ENCODE data around the gene CYS1.
"Not testable (repeated sequence)": the region's sequence is repeated elsewhere in the genome, so short reads cannot be mapped to it uniquely, and the experiment has no call there.

The CYS1 gene

DNA sequence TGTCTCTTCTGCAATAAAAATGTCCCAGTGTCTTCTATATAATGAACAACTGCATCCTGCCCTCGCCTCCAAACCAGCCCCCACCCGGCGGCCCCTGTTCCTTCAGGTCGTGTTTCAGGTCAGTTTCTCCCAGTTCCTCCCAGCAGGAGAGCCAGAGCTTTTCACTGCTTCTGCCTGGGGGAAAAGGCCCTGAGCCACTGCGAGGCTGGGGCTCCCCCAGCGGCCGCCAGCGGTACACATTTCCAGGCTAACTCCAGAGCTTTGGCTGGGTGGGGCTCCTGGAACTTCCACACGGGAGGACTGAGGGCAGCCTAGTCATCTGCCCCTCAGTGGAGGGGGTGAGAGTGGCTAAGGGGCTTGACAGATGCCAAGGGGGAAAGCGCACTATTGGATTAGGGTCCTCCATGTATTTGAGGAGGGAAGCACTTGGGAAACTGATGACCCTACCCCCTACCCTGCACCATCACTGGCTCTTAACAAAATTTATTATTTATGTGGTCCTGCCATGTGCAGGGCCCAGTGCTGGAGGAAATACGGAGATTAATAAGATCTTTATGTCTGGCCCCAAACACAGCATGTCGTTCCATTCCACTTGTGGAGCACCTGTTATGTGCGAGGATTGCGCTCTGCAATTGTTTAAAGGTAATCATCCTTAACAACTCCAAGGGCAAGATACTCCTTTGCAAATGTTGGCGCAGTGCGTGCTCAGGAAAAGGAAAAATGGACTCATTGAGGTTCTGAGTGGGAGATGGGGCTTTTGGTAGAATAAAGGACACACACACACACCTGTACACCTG, 17.3 kb upstream of the CYS1 start:
- H3K4me3 ChIP-seq (ENCODE audit: low read depth, low read length): no peak overlapping the region
- DNase-seq (ENCODE audit: low read depth, low spot score): no peak
- TF ChIP-seq CTCF (IDR thresholded peaks at IDR 0.05; ENCODE audit: insufficient read depth, low read length, missing control alignments): peak; percentile 97
- CTCF ChIA-PET: interaction anchor here (0.7 to 6.3 kb wide), 29 partner anchors 10 to 499 kb away, joined by 3 to 173 read pairs (median 4); partner anchors contain the start of gene CYS1
- POLR2A ChIA-PET: interaction anchor here (1.0 kb wide), 1 partner anchor 355 kb away, joined by 3 read pairs; no protein-coding TSS in a partner anchor

GRCh38 chr2:10096641-10097040, 16.4 kb upstream of the CYS1 start:
- POLR2A ChIA-PET: interaction anchor here (1.0 kb wide), 1 partner anchor 356 kb away, joined by 3 read pairs; no protein-coding TSS in a partner anchor

GRCh38 chr2:10095175-10095574, 15.0 kb upstream of the CYS1 start:
- no peak for DNase-seq (ENCODE audit: low read depth, low spot score)
- ChIA-PET CTCF (interaction anchor here (0.8 to 6.3 kb wide), 10 partner anchors 11 to 340 kb away, joined by 3 to 173 read pairs (median 14); partner anchors contain the start of gene CYS1), POLR2A (interaction anchor here (1.2 kb wide), 1 partner anchor 17 kb away, joined by 3 read pairs; no protein-coding TSS in a partner anchor)
- no peak for TF ChIP-seq CTCF (IDR thresholded peaks at IDR 0.05; ENCODE audit: insufficient read depth, low read length, missing control alignments)
- H3K4me3 ChIP-seq (ENCODE audit: low read depth, low read length): no peak overlapping the region

More at GRCh38 chr2:10096641-10097040, 16.4 kb upstream of the CYS1 start:
- TF ChIP-seq CTCF (IDR thresholded peaks at IDR 0.05; ENCODE audit: insufficient read depth, low read length, missing control alignments): no peak
- no peak for DNase-seq (ENCODE audit: low read depth, low spot score)
- CTCF ChIA-PET: interaction anchor here (0.7 to 6.3 kb wide), 27 partner anchors 9 to 498 kb away, joined by 3 to 173 read pairs (median 5); partner anchors contain the start of gene CYS1
- H3K4me3 ChIP-seq (ENCODE audit: low read depth, low read length): no peak overlapping the region

GRCh38 chr2:10094271-10094814, 14.1 kb upstream of the CYS1 start:
- POLR2A ChIA-PET: interaction anchor here (1.2 kb wide), 1 partner anchor 16 kb away, joined by 3 read pairs; no protein-coding TSS in a partner anchor

DNA sequence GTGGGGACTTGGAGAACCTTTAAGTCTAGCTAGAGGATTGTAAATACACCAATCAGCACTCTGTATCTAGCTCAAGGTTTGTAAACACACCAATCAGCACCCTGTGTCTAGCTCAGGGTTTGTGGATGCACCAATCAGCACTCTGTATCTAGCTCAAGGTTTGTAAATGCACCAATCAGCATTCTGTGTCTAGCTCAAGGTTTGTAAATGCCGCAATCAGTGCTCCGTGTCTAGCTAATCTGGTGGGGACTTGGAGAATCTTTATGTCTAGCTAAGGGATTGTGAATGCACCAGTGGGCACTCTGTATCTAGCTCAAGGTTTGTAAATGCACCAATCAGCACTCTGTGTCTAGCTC, 11.7 kb upstream of the CYS1 start:
- POLR2A ChIA-PET: interaction anchor here (0.6 kb wide), 1 partner anchor 10 kb away, joined by 4 read pairs; no protein-coding TSS in a partner anchor
- CTCF ChIA-PET: interaction anchor here (1.2 to 9.1 kb wide), 6 partner anchors 9 to 317 kb away, joined by 3 to 86 read pairs (median 6); no protein-coding TSS in a partner anchor
- H3K4me3 ChIP-seq (ENCODE audit: low read depth, low read length); DNase-seq (ENCODE audit: low read depth, low spot score): not testable (repeated sequence)

More at GRCh38 chr2:10094271-10094814, 14.1 kb upstream of the CYS1 start:
- TF ChIP-seq CTCF (IDR thresholded peaks at IDR 0.05; ENCODE audit: insufficient read depth, low read length, missing control alignments): no peak
- CTCF ChIA-PET: interaction anchor here (0.9 to 6.3 kb wide), 5 partner anchors 10 to 341 kb away, joined by 5 to 173 read pairs (median 59); no protein-coding TSS in a partner anchor
- H3K4me3 ChIP-seq (ENCODE audit: low read depth, low read length): no peak overlapping the region
- DNase-seq (ENCODE audit: low read depth, low spot score): no peak

- DNase-seq (ENCODE audit: low read depth, low spot score): no peak
- TF ChIP-seq CTCF (IDR thresholded peaks at IDR 0.05; ENCODE audit: insufficient read depth, low read length, missing control alignments): no peak
- H3K4me3 ChIP-seq (ENCODE audit: low read depth, low read length): no peak overlapping the region
- ChIA-PET CTCF (interaction anchor here (0.7 to 9.1 kb wide), 8 partner anchors 10 to 344 kb away, joined by 3 to 86 read pairs (median 4); no protein-coding TSS in a partner anchor), POLR2A (no interaction called here)
Observed at GRCh38 chr2:10091182-10091888, 11.1 kb upstream of the CYS1 start.

Measured in AG04449 (cell line).